GM12864 (cell line): ENCODE data around the gene JARID2.

Experiments used
- DNase-seq: peaks from one replicate; pipeline ENCODE4 v3.0.0-alpha.2; 2011; ENCODE audit warnings: low read depth
- H3K4me3 ChIP-seq: 2 replicates; pipeline ENCODE4 v1.5.1; 2011; ENCODE audit warnings: mild to moderate bottlenecking, low read depth, low read length, control low read depth
- CTCF ChIP-seq: IDR thresholded peaks from 2 replicates; pipeline ENCODE4 v1.5.1; 2011; ENCODE audit warnings: low read depth, mild to moderate bottlenecking, moderate library complexity, low read length, control low read depth, inconsistent platforms; ENCODE audit errors: missing control alignments

JARID2 gene

GRCh38 chr6:15349379-15349778, 103.5 kb downstream of the JARID2 start:
- no peak for DNase-seq
- no peak for TF ChIP-seq CTCF
- no peak overlapping the region for H3K4me3 ChIP-seq

GRCh38 chr6:15350386-15351083, 104.7 kb downstream of the JARID2 start:
- TF ChIP-seq CTCF = no peak
- no peak overlapping the region for H3K4me3 ChIP-seq
- DNase-seq = no peak

GRCh38 chr6:15351631-15352030, 105.8 kb downstream of the JARID2 start:
- DNase-seq = no peak
- TF ChIP-seq CTCF = no peak
- no peak overlapping the region for H3K4me3 ChIP-seq

GRCh38 chr6:15352220-15352619, 106.4 kb downstream of the JARID2 start:
- no peak for DNase-seq
- no peak overlapping the region for H3K4me3 ChIP-seq
- no peak for TF ChIP-seq CTCF

GRCh38 chr6:15352845-15353244, 107.0 kb downstream of the JARID2 start:
- no peak overlapping the region for H3K4me3 ChIP-seq
- TF ChIP-seq CTCF = no peak
- DNase-seq = no peak

GRCh38 chr6:15355683-15356099, 109.8 kb downstream of the JARID2 start:
- no peak overlapping the region for H3K4me3 ChIP-seq
- no peak for TF ChIP-seq CTCF
- DNase-seq = no peak

- TF ChIP-seq CTCF = no peak
- DNase-seq = no peak
- no peak overlapping the region for H3K4me3 ChIP-seq
These were observed 110.3 kb downstream of the JARID2 start for GRCh38 chr6:15356179-15356578.
